Fibroblast of villous mesenchyme (primary cell): ENCODE data around the gene COMP. TPM values are rescaled to one million over a fixed set of nuclear protein-coding genes. Genes with fewer than 3 reads are reported as not detected.

ENCODE experiments used
- DNase-seq: peaks from one replicate; pipeline ENCODE4 v3.0.0-alpha.2; 2010; ENCODE audit warnings: low read depth
- H3K4me3 ChIP-seq: 2 replicates; pipeline ENCODE4 v1.5.1; 2011; ENCODE audit warnings: low read depth, mild to moderate bottlenecking, low read length
- total RNA-seq: library from RNA; depleted of rRNA; stranded (reverse); fragments of >200 nt; gene quantifications from 2 replicates; pipeline ENCODE4 v1.2.3, GENCODE V29; 2012
- TF ChIP-seq, protein P1 (sequence below): IDR thresholded peaks from 2 replicates; pipeline ENCODE4 v1.5.1; 2012; ENCODE audit warnings: low read depth, mild to moderate bottlenecking, low read length; ENCODE audit not compliant: insufficient read depth

Gene COMP
- total RNA-seq, 1 donor: under 0.01 TPM

DNA sequence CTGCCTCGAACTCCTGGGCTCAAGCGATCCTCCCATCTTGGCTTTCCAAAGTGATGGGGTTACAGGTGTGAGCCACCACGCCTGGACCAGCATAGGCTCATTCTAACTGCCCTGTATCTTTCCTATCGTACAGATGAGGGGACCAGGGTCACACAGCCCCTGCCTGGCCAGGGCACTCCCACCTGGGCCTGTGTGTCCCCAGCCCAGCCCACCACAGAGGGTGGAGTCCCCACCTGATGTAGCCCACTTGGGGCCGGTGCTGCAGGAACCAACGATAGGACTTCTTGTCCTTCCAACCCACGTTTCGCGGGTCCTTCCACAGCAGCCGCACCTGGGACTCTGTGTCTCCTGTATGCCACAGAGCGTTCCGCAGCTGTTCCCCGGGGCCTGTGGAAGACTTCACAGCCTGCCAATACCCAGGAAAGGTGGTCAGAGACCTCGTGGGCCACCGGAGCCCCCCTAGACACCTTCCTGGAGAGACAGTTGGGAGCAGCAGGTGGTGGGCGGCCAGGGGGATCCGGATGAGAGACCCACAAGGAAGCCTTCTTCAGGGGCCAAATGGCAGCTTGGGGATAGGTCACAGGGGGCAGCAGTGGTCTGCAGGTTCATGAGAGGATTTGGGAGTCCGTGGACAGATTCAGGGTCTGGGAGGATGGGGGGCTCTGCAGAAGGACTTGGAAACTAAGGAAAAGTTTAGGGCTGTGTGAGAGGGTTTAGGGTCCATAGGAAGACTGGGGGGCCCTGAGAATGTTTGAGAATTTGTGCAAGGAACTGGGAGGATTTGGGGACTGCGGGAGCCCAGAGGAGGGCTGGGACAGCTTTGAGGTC, 6.9 kb downstream of the COMP start:
- no peak for DNase-seq

DNA sequence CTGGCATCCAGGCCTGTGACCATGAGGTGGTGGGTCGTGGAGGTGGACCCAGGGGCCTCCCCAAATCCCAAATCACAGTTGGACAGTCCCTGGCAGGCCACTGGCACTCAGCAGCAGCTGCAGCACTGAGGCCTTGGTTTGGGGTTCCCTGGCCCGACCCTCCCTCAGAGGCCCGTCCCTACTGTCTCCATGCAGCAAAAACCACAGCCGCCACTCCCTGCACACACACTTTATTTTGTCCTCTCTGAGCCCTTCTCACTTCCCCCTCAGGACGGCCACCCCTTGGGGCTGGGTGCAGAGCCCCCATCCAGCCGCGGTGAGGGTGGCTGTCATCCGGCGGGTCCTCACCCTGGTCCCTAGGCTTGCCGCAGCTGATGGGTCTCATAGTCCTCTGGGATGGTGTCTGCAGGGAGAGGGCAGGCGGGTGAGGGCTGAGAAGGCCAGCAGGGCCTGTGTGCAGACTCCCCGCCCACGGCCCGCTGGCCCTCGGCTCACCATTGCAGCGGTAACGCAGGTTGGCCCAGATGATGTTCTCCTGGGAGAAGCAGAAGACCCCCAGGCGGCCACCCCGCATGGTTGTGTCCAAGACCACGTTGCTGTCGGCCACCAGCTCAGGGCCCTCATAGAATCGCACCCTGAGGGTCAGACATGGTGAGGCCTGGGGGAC, 8.4 kb downstream of the COMP start:
- DNase-seq: no peak
- TF ChIP-seq, protein P1, sequence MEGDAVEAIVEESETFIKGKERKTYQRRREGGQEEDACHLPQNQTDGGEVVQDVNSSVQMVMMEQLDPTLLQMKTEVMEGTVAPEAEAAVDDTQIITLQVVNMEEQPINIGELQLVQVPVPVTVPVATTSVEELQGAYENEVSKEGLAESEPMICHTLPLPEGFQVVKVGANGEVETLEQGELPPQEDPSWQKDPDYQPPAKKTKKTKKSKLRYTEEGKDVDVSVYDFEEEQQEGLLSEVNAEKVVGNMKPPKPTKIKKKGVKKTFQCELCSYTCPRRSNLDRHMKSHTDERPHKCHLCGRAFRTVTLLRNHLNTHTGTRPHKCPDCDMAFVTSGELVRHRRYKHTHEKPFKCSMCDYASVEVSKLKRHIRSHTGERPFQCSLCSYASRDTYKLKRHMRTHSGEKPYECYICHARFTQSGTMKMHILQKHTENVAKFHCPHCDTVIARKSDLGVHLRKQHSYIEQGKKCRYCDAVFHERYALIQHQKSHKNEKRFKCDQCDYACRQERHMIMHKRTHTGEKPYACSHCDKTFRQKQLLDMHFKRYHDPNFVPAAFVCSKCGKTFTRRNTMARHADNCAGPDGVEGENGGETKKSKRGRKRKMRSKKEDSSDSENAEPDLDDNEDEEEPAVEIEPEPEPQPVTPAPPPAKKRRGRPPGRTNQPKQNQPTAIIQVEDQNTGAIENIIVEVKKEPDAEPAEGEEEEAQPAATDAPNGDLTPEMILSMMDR: no peak
- no peak overlapping the region for H3K4me3 ChIP-seq

More for the DNA sequence above, 6.9 kb downstream of the COMP start:
- TF ChIP-seq, protein P1: no peak
- no peak overlapping the region for H3K4me3 ChIP-seq

DNA sequence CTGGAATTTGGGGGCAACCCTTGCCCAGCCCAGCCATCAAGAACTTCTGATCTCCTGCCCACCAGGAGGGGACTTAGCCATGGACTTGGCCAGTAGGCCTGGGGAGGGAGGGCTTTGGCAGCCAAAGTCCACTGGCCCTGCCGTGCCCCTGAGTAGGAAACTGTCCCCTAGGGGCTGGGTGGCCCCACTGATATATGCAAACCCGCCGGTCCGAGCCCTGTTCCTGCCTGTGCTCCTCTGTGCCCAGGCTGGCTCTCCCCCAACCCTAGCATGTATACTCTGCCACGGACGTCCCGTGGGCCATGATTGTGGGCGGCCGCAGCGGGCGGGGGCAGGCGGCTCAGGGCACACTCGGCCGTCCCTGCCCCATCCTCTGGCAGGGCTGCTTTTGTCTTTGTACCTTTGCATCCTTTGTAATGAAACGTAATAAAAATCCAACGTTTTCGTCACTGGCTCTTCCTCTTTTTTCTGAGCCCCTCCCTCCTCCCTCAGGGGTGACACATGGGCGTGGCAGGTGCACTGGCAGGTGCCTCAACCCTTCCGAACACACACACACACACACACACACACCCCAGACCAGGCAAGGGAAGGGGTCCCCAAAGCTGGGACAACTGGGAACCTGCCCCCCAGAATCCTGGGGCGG, 9.1 kb downstream of the COMP start:
- H3K4me3 ChIP-seq: no peak overlapping the region
- TF ChIP-seq, protein P1: no peak
- DNase-seq: no peak

DNA sequence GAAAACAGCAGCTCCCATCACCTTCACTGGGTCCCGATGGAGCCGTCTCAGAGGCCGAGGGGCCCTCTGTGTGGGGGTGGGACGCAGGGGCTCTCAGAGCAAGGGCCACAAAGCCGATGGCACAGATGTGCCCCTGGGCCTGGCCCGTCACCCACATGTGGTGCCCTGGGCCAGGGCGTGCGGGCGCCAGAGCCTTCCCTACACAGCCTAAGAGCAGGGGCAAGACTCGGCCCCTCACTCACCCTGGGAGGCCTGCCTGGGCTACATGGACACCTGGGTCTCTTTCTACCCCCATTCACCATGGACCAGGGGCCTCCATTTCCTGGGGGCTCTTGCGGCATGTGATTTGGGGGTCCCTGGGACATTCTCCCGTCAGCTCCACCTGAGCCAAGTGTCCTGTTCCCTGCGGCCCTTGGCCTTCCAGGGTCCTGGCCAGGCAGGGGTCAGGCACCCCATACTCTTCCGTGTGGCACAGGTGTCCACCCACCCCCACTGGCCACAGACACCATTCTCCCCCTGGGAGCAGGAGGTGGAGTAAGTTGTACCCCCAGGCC, 10.0 kb downstream of the COMP start:
- TF ChIP-seq, protein P1: no peak
- no peak for DNase-seq
- H3K4me3 ChIP-seq: no peak overlapping the region

DNA sequence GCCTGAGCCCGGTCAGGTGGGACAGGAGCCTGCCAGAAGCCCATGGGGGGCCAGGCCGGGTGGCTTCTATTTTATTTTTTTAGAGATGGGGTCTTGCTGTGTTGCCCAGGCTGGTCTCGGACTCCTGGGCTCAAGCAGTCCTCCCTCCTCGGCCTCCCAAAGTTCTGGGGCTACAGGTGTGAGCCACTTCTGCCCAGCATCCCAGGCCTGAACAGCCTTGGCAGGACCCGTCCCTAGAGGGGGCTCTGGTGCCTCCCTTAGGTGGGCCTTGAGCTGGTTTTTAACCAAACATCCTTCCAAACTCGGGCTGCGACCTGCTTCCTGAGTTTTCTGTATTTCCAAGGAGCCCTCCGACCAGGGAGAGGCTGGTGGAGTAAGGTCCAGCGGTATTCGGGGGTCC, 10.5 kb downstream of the COMP start:
- DNase-seq: no peak
- no peak overlapping the region for H3K4me3 ChIP-seq
- TF ChIP-seq, protein P1: no peak

DNA sequence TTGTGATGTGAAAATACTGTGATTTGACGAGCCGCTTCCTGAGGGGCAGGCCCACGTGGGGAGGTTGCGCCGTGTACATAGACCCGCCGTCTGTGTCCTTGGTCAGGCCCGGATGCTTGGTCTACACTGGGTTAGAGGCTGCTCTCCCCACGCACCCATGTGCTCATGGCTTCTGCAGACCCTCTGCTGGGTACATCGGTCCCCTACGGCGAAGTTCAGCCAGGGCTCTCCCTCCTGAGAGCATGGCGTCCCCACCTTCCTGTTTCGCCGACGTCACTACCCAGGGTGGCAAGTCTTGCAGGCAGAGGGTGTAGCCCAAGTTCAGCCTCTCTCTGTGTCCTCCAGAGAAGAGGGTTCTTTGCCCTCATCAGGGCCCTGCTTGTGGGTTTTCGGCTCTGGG, 11.0 kb downstream of the COMP start:
- H3K4me3 ChIP-seq: no peak overlapping the region
- TF ChIP-seq, protein P1: no peak
- DNase-seq: no peak
